Endothelial cell of umbilical vein (primary cell): ENCODE results near the gene UNC5A. TPM values are rescaled to one million over a fixed set of nuclear protein-coding genes. Genes with fewer than 3 reads are reported as not detected.

Experiments
- BruUV-seq: library from RNA; stranded (reverse); fragments of 400-500 nt; replicated peaks from 2 replicates; lab custom pipeline; 2021; lab: Mats Ljungman, UMichigan
- CTCF ChIA-PET: fragments of 300-600, 350-600 bp; sonication (Branson Sonifier 250); formaldehyde crosslinking; loops from one replicate; lab custom pipeline; 2021; ENCODE audit warnings: antibody characterized with exemption, inconsistent platforms; lab: Charles Lee
- POLR2A ChIA-PET: fragments of 300-600, 350-600 bp; sonication (Branson Sonifier 250); formaldehyde crosslinking; loops from one replicate; lab custom pipeline; 2021; ENCODE audit warnings: antibody characterized with exemption, inconsistent platforms; lab: Charles Lee
- DNase-seq: peaks from one replicate; pipeline ENCODE4 v3.0.0-alpha.2; 2011; ENCODE audit warnings: low read depth, low spot score
- FAIRE-seq: peaks from 2 replicates; lab custom pipeline; 2011; peaks lifted over from hg19 to GRCh38; lab: Jason Lieb, UNC
- H2AFZ ChIP-seq: 2 replicates; pipeline ENCODE4 v1.6.0; 2012; ENCODE audit warnings: low read depth, low read length, control low read depth, inconsistent platforms
- H3K27ac ChIP-seq: 2 replicates; pipeline ENCODE4 v1.5.1; 2011; ENCODE audit warnings: low read depth, mild to moderate bottlenecking, control low read depth, low read length, moderate library complexity; ENCODE audit not compliant: insufficient read depth
- H3K27me3 ChIP-seq, 2 experiments: 2 replicates each; pipeline versions ENCODE4 v1.6.0 to v1.6.1; 2011; ENCODE audit warnings: low read length in 2 of 2, mixed read lengths in 1 of 2; ENCODE audit not compliant: control insufficient read depth in 2 of 2, insufficient read depth in 2 of 2
- H3K36me3 ChIP-seq, 2 experiments: 2 replicates in 1 of 2; 3 replicates in 1 of 2; pipeline ENCODE4 v1.5.1; 2011; ENCODE audit warnings: low read length in 2 of 2, mild to moderate bottlenecking in 1 of 2, moderate library complexity in 1 of 2; ENCODE audit not compliant: control insufficient read depth in 2 of 2, insufficient read depth in 2 of 2; ENCODE audit errors: extremely low read depth in 1 of 2
- H3K4me1 ChIP-seq: 3 replicates; pipeline ENCODE4 v1.5.1; 2011; ENCODE audit warnings: mild to moderate bottlenecking, low read length; ENCODE audit not compliant: control insufficient read depth, insufficient read depth; ENCODE audit errors: extremely low read depth
- H3K4me2 ChIP-seq: 2 replicates; pipeline ENCODE4 v1.6.1; 2011; ENCODE audit warnings: low read length, control low read depth, mixed read lengths; ENCODE audit not compliant: insufficient read depth
- H3K4me3 ChIP-seq, 3 experiments: fragments of 200-600 bp in 1 of 3; sonication (generic), shearing (Covaris generic) in 1 of 3; replicated peaks in 1 of 3; 2 replicates each; pipeline ENCODE4 v1.5.1; 2011 to 2016; ENCODE audit warnings: control low read depth in 3 of 3, low read length in 3 of 3, mild to moderate bottlenecking in 2 of 3, inconsistent platforms in 1 of 3, low read depth in 1 of 3, moderate library complexity in 1 of 3; ENCODE audit not compliant: insufficient read depth in 1 of 3
- H3K79me2 ChIP-seq: 2 replicates; pipeline ENCODE4 v1.6.0; 2012; ENCODE audit warnings: low read length, inconsistent platforms; ENCODE audit not compliant: control insufficient read depth, insufficient read depth
- H3K9ac ChIP-seq: replicated peaks from 2 replicates; pipeline ENCODE3; 2011; ENCODE audit warnings: low read length, control low read depth; ENCODE audit not compliant: insufficient read depth; ENCODE audit errors: extremely low read depth
- H3K9me1 ChIP-seq: replicated peaks from 3 replicates; pipeline ENCODE4 v1.6.0; 2011; ENCODE audit warnings: mild to moderate bottlenecking, low read length; ENCODE audit not compliant: control insufficient read depth, insufficient read depth; ENCODE audit errors: extremely low read depth
- H3K9me3 ChIP-seq: replicated peaks from 2 replicates; pipeline ENCODE4 v1.5.1; 2012; ENCODE audit warnings: low read length, inconsistent platforms; ENCODE audit not compliant: control insufficient read depth, insufficient read depth
- H4K20me1 ChIP-seq: replicated peaks from 2 replicates; pipeline ENCODE3; 2011; ENCODE audit warnings: mild to moderate bottlenecking, low read length; ENCODE audit not compliant: control insufficient read depth, insufficient read depth; ENCODE audit errors: extremely low read depth
- EZH2 ChIP-seq: IDR thresholded peaks from 2 replicates; pipeline ENCODE4 v1.6.1; 2012; ENCODE audit warnings: borderline replicate concordance, low read depth, mild to moderate bottlenecking, moderate library complexity, low read length, inconsistent platforms; ENCODE audit not compliant: severe bottlenecking
- FOS ChIP-seq: IDR thresholded peaks from 2 replicates; pipeline ENCODE4 v1.6.1; 2011; ENCODE audit warnings: mild to moderate bottlenecking, low read length, moderate library complexity, borderline replicate concordance; ENCODE audit not compliant: insufficient read depth
- GATA2 ChIP-seq: IDR thresholded peaks from 2 replicates; pipeline ENCODE4 v1.7.0; 2011; ENCODE audit warnings: low read depth, mild to moderate bottlenecking, moderate library complexity, mixed read lengths, low read length; ENCODE audit not compliant: insufficient read length, insufficient read depth
- JUN ChIP-seq: IDR thresholded peaks from 2 replicates; pipeline ENCODE4 v1.6.1; 2011; ENCODE audit warnings: borderline replicate concordance, low read depth; ENCODE audit not compliant: insufficient read length, insufficient read depth
- MAX ChIP-seq: IDR thresholded peaks from 2 replicates; pipeline ENCODE4 v1.6.1; 2011; ENCODE audit not compliant: insufficient read depth, insufficient read length
- MYC ChIP-seq: IDR thresholded peaks from one replicate; pipeline ENCODE4 v1.6.1; 2011; ENCODE audit warnings: mild to moderate bottlenecking, low read depth, low read length
- POLR2A ChIP-seq: IDR thresholded peaks from 2 replicates; pipeline ENCODE4 v1.6.1; 2012; ENCODE audit warnings: low read depth, mild to moderate bottlenecking, control low read depth, low read length
- POLR2AphosphoS5 ChIP-seq: IDR thresholded peaks from 2 replicates; pipeline ENCODE4 v1.6.1; 2012; ENCODE audit warnings: low read depth, mild to moderate bottlenecking, control low read depth, low read length, moderate library complexity; ENCODE audit not compliant: insufficient read depth
- dilution Hi-C: fragments of 300-500 bp; cut with MboI; formaldehyde crosslinking; loops from one replicate; pipeline ENCODE4 v1.15.0; 2019; ENCODE audit warnings: low sequenced_read_pairs; ENCODE audit not compliant: extremely low pct_ligation_motif_present
- intact Hi-C: fragments of 100-400 bp; cut with micrococcal nuclease; formaldehyde crosslinking; loops from one replicate; pipeline ENCODE4 v1.10.0; 2022
- polyA plus RNA-seq, 4 experiments: library from polyadenylated mRNA; depleted of rRNA in 3 of 4; stranded (reverse) in 3 of 4; unstranded in 1 of 4; fragments of >200 nt; gene quantifications; 2 replicates each; pipeline versions ENCODE4 v1.2.1 to v1.2.3, GENCODE V29; 2011 to 2012; ENCODE audit warnings: missing spikeins in 1 of 4
- total RNA-seq: library from RNA; stranded (reverse); gene quantifications from 2 replicates; pipeline ENCODE4 v1.2.3, GENCODE V29; 2021
- TF ChIP-seq, protein P1 (sequence below), 2 donors: IDR thresholded peaks; 1 replicate in 1 of 2; 2 replicates in 1 of 2; pipeline ENCODE4 v1.5.1; 2011; ENCODE audit warnings: low read length in 2 of 2, mild to moderate bottlenecking in 2 of 2, moderate library complexity in 2 of 2, control low read depth in 1 of 2, inconsistent platforms in 1 of 2, low read depth in 1 of 2; ENCODE audit not compliant: insufficient read depth in 1 of 2; ENCODE audit errors: extremely low read depth in 1 of 2

UNC5A gene
- total and polyA plus RNA-seq, 2 donors (not counting 3 experiments of a cell fraction or from before 2014, with no cell fraction given): 0.08 to 0.22 TPM

DNA sequence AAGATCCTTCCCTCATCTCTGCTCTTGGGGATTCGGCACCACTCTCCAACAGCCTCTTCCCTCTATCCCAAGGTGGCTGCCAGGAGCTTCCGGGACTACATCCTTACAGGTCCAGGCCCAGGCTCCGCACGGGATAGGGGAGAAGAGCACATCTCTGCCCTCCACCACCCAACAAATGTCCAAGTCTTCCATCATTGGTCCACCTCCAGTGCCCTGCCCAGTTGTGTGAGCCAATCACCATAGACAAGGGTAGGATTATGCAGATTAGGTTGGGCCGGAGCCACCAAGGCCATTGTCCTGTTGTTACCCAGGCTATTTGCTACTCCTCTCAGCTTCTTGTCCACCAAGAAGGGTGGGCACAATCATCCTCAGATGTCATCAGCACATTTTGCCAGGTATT is 9.1 kb downstream of the UNC5A start:
- Histone ChIP-seq H3K4me1 (no peaks in the 10 kb centered on the region), H3K79me2 (no peaks in the 10 kb centered on the region), H3K4me2 (no peak overlapping the region), H3K27me3 (peaks cover 21 to 24% of the 10 kb centered on the region in 2 experiments), H4K20me1 (no peaks in the 10 kb centered on the region), H3K9me3 (no peaks in the 10 kb centered on the region), H3K9me1 (no peaks in the 10 kb centered on the region), H2AFZ (no peak overlapping the region), H3K36me3 (no peaks in the 10 kb centered on the region), H3K27ac (no peak overlapping the region), H3K4me3 (no peak overlapping the region), H3K9ac (no peak overlapping the region)
- intact Hi-C loops: no loop called here
- dilution Hi-C loops: no loop called here
- TF ChIP-seq POLR2A (no peak), POLR2AphosphoS5 (no peak), EZH2 (no peak), MYC (no peak), FOS (no peak), MAX (no peak), JUN (no peak), GATA2 (no peak)
- TF ChIP-seq, protein P1, sequence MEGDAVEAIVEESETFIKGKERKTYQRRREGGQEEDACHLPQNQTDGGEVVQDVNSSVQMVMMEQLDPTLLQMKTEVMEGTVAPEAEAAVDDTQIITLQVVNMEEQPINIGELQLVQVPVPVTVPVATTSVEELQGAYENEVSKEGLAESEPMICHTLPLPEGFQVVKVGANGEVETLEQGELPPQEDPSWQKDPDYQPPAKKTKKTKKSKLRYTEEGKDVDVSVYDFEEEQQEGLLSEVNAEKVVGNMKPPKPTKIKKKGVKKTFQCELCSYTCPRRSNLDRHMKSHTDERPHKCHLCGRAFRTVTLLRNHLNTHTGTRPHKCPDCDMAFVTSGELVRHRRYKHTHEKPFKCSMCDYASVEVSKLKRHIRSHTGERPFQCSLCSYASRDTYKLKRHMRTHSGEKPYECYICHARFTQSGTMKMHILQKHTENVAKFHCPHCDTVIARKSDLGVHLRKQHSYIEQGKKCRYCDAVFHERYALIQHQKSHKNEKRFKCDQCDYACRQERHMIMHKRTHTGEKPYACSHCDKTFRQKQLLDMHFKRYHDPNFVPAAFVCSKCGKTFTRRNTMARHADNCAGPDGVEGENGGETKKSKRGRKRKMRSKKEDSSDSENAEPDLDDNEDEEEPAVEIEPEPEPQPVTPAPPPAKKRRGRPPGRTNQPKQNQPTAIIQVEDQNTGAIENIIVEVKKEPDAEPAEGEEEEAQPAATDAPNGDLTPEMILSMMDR (IDR thresholded peaks at IDR 0.05; ENCODE audit: extremely low read depth in 1 of 2, insufficient read depth in 1 of 2, low read depth in 1 of 2, low read length in 2 of 2): no peak
- DNase-seq (no peak), FAIRE-seq (no peak)
- CTCF ChIA-PET: interaction anchor here (6.3 kb wide), 1 partner anchor 158 kb away, joined by 40 read pairs; no protein-coding TSS in a partner anchor
- POLR2A ChIA-PET: no interaction called here
- BruUV-seq: no TSS peak
